ENCODE measurements around the gene BTBD18. TPM values are rescaled to one million over a fixed set of nuclear protein-coding genes. Genes with fewer than 3 reads are reported as not detected.

Gene BTBD18, protein sequence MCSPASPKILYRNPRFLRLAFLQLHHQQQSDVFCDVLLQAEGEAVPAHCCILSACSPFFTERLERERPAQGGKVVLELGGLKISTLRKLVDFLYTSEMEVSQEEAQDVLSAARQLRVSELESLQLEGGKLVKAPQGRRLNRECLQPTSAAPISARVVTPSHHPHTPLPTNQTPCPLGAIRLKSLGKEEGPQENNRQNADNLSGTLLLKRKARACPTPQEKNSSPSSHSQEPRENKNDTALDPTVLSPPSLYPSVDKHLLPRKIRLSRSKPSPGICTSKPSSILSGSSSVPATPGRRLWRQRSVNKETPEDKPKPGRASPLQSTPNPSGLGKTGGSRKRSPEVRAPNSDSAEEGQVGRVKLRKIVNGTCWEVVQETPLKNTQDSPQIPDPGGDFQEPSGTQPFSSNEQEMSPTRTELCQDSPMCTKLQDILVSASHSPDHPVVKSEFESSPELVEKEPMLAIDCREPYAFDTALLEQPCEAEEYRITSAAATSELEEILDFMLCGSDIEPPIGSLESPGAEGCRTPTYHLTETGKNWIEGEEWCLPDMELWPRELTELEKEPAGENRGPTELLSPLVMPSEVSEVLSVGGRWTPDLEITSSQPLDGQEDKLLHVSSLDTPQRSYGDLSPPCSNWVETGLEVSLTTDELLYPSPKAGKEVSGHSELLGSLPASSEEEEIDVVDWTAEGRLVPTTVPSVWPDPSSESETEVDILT
- not detected for total RNA-seq

DNA sequence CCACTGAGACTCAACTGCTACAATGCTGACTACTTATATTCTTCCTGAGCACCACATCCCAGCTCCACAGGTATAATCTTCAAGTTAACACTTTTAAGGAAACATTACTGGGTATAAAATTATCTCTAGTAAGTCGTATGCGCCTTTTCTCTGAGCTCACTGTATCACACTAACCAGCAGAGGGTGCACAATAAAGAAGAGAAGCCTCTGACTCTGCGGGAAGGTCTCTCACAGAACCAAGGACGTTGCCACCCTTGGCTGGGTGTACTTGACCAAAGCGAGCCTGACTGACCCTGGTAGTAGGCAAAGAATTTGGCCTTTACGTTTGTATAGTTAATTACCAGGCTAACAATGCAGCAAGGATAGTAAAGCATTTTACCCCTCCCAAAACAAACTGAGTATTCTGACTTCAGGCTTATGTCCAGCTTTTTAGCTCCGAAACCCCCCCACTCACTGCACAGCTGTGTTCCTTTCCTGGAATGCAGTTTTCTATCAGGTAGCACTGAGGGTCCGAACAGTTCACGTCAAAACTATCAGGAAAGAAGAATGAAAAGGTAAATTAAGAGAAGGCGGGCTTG, at the start of gene BTBD18:
TSS of gene BTBD18 (minus strand) at position 144 of the 578 bp plus-strand sequence. CDS start 631 bp downstream, outside the sequence.

GRCh38 chr11:57761301-57762234, 9.9 kb upstream of the BTBD18 start, which contains the start of gene CTNND1:
TSS of gene CTNND1 (plus strand) at chr11:57761802. CDS start at chr11:57791479, 29,677 bp downstream.

GRCh38 chr11:57741132-57742086, 10.2 kb downstream of the BTBD18 start, which contains the start of gene SELENOH:
TSS of gene SELENOH (plus strand) at chr11:57741491. CDS start at chr11:57741596, 105 bp downstream.

GRCh38 chr11:57712256-57713150, 39.1 kb downstream of the BTBD18 start, which contains the start of gene TMX2:
TSS of gene TMX2 (plus strand) at chr11:57712593. CDS start at chr11:57712619, 26 bp downstream.

DNA sequence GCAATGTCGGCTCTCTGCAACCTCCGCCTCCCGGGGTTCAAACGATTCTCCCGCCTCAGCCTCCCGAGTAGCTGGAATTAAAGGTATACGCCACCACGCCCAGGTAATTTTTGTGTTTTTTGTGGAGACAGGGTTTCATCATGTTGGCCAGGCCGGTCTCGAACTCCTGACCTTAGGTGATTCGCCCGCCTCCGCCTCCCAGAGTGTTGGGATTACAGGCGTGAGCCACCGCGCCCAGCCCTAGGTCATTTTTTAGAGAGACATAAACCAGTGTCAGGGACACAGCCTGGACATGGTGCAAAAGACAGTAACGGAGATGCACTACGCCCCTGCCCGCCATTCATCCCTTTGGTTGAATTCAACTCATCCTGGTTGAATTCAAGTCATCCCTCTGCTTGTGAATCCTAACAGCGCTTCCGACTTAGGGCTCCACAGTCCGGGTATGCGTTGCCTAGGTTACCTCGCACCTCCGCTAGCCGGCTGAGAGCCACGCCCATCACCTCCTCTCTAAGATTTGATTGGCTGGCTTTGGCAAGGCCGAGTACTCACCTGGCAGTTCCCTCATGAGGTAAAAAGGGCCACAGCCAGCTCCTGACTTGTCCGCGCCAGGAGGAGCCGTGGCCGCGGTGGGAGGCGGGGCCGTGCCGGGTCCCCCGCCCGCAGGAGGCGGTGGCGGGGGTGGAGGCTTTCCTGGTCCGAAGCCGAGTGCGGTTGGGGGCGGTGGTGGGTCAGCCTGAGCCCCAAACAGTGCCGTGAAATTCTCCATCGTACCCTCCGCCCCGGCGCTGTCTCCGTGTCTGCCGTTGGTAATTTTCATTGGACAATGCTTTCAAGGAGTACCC, 40.0 kb downstream of the BTBD18 start, which contains the start of gene MED19:
TSS of gene MED19 (minus strand) at position 802 of the 842 bp plus-strand sequence. CDS start at position 766, 36 bp downstream.

Other genes starting within 250 kb of the BTBD18 start
- 11.8 TPM for gene SLC43A1, start 236.1 kb downstream of the BTBD18 start, total RNA-seq
- 18.0 TPM for gene TIMM10, start 221.1 kb downstream of the BTBD18 start, total RNA-seq
- gene SMTNL1, start 214.2 kb downstream of the BTBD18 start, total RNA-seq = 0.88 TPM
- 23.0 TPM for gene UBE2L6, start 184.1 kb downstream of the BTBD18 start, total RNA-seq
- gene SERPING1, start 154.1 kb downstream of the BTBD18 start, total RNA-seq = 31.2 TPM
- 3.5 TPM for gene YPEL4, start 101.9 kb downstream of the BTBD18 start, total RNA-seq
- 13.9 TPM for gene CLP1, start 94.1 kb downstream of the BTBD18 start, total RNA-seq
- gene ZDHHC5, start 83.7 kb downstream of the BTBD18 start, total RNA-seq = 49.8 TPM
- gene MED19, start 39.6 kb downstream of the BTBD18 start, total RNA-seq = 18.5 TPM
- 60.7 TPM for gene TMX2, start 39.2 kb downstream of the BTBD18 start, total RNA-seq
- 76.9 TPM for gene SELENOH, start 10.3 kb downstream of the BTBD18 start, total RNA-seq
- gene CTNND1, start 10.0 kb upstream of the BTBD18 start, total RNA-seq = 190 TPM

All from camera-type eye (tissue), 1 donor.